Suprapubic skin (tissue), 4 donors: ENCODE data around the gene RAB10.

Experiments used
- POLR2A ChIP-seq, 2 donors: fragments of 450-650 bp; IDR thresholded peaks; one replicate each; pipeline ENCODE4 v1.6.1; 2017; ENCODE audit warnings: antibody characterized with exemption in 2 of 2, mild to moderate bottlenecking in 2 of 2, moderate library complexity in 2 of 2
- POLR2AphosphoS5 ChIP-seq, 3 donors: sonication (generic); formaldehyde crosslinking; IDR thresholded peaks; one replicate each; pipeline ENCODE4 v1.6.1; 2017; ENCODE audit warnings: antibody characterized with exemption in 3 of 3

- no peak for TF ChIP-seq POLR2AphosphoS5 (IDR thresholded peaks at IDR 0.05)
- TF ChIP-seq POLR2A (IDR thresholded peaks at IDR 0.05): no peak
These were observed 43.4 kb downstream of the RAB10 start for GRCh38 chr2:26077291-26077690.
